Measurements from ENCODE around the gene PKHD1.

GRCh38 chr6:51857134-51857533 is 230.3 kb downstream of the PKHD1 start:
- TF ChIP-seq RARB (CRISPR knock-in tag; IDR thresholded peaks at IDR 0.05) (no peak), SNAI2 (CRISPR knock-in tag; IDR thresholded peaks at IDR 0.05) (no peak)
